GM19023 (cell line): ENCODE results near the gene DUSP9.
"Not testable (repeated sequence)": the region's sequence is repeated elsewhere in the genome, so short reads cannot be mapped to it uniquely, and the experiment has no call there.

Experiments
- ATAC-seq: cut with Tn5 transposase; IDR thresholded peaks from one replicate; pipeline ENCODE4 v1.9.1; 2021; ENCODE audit warnings: mild to moderate bottlenecking, moderate library complexity; ENCODE audit not compliant: unreplicated experiment

The DUSP9 gene

GRCh38 chrX:153670748-153671588 lies 24.0 kb downstream of the DUSP9 start:
- ATAC-seq, result no peak

DNA sequence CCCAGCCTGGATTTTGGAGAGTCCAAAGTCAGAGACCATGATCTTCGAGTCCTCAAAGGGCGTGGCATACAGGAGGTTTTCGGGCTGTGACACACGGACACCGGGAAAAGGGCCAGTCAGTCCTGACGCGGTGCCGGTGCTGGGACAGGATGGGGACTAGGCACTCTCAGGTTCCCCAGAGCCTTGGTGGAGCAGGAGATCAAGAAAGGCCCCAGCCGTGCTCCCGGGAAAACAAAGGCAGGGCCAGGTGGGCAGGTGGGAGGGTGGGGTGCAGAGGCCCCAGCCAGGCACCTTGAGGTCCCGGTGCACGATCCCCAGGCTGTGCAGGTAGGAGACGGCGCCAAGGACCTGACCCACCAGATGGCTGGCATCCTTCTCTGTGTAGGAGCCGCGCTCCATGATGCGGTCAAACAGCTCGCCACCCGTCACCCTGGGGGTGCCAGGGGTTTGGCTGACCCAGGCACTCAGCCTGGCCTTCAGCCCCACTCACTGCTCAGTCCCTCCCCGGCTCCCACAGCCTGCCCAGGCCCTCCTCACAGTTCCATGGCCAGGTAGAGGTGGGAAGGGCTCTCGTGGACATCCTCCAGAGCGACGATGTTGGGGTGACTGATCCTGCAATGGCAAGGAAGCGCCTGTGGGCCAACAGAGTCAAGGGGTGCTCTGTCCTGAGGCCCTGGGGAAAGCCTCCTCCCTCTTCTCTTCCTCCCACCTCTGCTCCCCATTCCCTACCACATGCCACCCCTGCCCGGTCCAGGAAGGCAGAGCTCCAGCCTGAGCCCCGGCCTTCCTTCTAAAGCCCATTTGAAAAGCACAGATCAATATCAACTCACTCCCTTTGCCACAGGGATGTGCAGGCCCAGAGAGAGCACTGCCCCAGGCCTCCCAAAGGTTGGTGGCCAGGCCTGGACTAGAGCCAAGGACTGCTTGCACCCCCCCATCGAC lies 24.9 kb downstream of the DUSP9 start:
- ATAC-seq, result no peak

DNA sequence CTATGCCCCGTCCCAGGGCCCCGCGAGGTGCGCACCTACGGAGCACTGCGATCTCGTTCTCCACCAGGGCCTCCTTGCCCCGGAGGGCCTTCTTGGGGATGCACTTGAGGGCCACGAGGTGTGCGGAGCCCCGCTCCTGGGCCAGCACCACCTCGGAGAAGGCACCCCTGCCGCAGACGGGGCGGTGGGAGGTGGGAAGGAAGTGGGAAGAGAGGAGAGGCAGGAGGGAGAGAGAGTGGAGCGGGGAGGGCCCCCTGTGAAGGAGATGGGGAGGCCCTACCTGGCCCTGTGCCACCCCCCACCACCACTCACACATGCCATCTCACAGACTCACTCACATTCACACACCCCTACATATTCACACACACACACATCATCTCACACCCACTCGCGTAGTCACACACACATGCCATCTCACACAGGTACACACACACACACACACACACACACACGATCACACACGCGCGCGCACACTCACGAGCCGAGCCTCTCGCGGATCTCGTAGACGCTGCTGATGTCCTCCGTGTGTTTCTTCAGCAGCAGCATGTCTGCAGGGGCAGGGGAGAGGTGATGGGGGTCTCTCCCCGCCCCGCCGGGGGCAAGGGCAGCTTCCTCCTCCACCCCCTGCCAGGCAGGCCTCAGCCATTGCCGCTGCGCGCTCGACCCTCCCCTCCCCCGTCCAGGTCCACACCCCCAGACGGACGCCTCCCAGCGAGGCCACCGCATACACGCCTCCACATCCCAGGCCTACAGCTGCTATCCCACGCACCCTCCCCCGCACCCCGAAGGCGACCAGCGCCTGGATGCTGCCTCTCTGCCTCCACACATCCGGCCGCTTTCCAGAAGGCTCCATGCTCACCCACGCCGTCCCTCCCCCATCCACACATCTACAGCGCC lies 25.8 kb downstream of the DUSP9 start:
- ATAC-seq, result no peak

DNA sequence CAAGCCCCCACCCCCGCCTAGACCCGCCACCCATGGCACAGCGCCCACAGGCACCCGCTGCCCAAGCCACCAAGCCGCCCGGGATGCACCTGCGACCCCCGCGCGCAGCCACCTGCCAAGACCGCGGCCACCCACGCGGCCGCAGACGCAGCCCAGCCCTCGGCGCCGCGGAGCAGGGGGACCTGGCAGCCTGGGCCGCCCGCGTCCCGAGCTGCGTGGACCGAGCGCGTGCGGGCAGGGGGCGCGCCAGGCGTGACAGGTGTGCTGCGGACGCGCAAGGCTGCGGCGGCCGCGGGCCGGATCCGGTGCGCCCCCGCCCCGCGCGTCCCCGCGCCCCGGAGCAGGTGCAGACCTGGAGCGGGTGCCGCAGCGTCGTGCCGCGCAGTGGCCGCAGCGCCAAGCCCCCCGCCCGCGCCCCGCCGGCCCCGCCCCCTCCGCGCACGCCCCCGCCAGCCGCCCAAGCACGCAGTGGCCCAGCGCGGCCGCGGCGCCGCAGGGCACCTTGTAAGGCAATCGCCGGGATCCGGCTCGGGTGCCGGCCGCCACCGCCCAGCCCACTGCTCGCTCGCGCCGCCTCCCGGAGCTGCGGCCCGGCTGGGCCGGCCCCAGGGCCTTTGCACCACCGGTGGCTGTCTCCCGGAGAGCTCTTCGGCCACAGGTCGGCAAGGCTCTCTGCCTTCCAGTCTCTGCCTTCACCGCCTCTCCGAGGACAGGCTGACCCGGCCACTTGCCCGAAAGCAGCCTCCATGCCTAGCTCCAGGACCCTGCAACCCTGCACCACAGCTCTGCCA lies 26.6 kb downstream of the DUSP9 start, which contains the start of gene PNCK:
TSS of gene PNCK (minus strand) at position 386 of the 791 bp plus-strand sequence. CDS start 737 bp downstream, outside the sequence.
- ATAC-seq, result no peak

DNA sequence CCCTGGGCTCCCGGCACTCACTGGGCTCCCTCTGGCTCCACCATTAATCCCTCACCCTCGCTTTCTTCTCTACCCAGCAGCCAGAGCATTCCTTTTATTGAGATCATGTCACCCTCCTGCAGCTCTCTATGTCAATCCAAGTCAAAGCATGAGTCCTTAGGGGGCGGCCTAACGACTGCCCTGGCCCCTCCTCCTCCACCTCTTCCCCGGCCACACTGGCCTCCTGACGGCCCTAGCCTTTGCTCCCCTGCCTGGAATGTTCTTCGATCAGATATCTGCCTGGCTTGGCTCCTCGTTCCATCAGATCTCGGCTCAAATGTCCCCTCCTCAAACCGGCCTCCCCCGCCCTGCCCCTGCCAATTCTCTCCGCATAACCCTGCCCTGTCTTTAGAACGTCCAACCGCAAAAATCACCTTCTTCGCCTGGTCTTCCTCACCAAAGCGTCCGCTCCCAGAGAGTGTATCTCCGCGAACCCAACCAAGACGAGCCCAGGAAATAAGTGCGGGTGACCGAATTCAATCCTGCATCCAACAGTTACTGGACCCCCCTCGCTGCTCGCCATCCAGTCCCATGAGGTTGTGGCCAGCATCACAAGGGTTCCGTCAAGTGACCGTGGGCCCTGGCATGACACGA lies 27.3 kb downstream of the DUSP9 start:
- no peak for ATAC-seq

- no peak for ATAC-seq
These were observed 34.2 kb downstream of the DUSP9 start for GRCh38 chrX:153681175-153681574.

DNA sequence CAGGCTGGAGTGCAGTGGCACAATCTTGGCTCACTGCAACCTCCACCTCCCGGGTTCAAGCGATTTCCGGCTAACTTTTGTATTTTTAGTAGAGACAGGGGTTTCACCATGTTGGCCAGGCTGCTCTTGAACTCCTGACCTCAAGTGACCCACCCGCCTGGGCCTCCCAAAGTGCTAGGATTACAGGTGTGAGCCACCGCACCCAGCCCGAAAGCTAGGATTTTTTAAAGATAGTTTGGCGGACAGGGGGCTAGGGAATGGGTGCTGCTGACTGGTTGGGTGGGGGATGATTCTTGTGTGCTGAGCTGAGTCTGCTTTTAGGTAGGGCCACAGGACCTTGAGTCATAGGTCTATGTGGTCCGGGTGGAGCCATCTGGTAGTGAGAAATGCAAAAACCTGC lies 36.5 kb downstream of the DUSP9 start:
- ATAC-seq, result not testable (repeated sequence)

DNA sequence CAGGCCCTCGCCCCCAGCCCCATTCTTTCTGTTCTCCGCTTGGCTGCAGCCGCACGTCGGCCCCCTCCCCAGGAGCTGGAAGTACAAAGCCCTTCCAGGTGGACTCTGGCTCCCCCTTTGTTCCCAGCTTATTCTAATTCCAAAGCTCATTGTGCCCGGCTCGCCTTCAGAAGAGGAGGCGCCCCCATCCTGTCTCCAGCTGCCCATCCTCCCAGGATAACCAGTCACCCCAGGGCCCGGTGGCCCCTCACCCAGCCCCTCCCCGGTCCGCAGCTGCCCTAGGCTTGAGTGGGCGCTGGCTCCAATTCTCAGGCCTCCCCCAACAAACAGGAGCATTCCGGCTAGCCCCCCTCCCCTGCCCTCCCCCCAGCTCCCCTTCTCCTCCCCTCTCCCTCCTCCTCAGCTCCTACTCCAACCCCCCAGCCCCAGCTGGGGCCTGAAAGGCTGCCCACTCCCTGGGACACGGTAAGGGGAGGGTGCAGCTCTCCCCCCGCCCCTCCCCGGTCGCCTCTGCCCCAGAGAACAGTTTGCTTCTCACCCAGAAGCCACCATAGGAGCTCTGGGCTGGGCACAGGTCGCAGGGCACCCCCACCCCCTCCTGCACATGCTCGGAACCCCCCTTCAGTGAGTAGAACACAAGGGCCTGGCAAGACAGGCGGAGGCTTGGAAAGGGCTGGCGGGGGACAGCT lies 37.6 kb downstream of the DUSP9 start:
- ATAC-seq, result no peak

GRCh38 chrX:153685156-153685536 lies 38.1 kb downstream of the DUSP9 start:
- no peak for ATAC-seq

GRCh38 chrX:153685751-153686696 lies 39.0 kb downstream of the DUSP9 start:
- ATAC-seq, result no peak

- no peak for ATAC-seq
These were observed 39.7 kb downstream of the DUSP9 start for GRCh38 chrX:153686711-153687110.

GRCh38 chrX:153687121-153688039 lies 40.4 kb downstream of the DUSP9 start, which contains the start of gene SLC6A8:
SLC6A8 (plus strand) TSS chrX:153687926; CDS start chrX:153688575, 649 bp downstream.
- ATAC-seq, result no peak

GRCh38 chrX:153688071-153688470 lies 41.1 kb downstream of the DUSP9 start:
- no peak for ATAC-seq

DNA sequence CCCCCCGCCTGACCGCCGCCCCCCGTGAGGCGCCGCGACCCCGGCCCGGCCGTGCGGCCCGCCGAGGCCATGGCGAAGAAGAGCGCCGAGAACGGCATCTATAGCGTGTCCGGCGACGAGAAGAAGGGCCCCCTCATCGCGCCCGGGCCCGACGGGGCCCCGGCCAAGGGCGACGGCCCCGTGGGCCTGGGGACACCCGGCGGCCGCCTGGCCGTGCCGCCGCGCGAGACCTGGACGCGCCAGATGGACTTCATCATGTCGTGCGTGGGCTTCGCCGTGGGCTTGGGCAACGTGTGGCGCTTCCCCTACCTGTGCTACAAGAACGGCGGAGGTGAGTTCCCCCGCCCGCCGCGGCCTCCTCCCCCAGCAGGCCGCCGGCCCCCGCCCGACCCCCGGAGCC lies 41.5 kb downstream of the DUSP9 start:
- ATAC-seq, result no peak

GRCh38 chrX:153688911-153689590 lies 42.0 kb downstream of the DUSP9 start:
- no peak for ATAC-seq
